HG03159 (cell line): ENCODE measurements around the gene TMPO.
"Not testable (repeated sequence)": the region's sequence is repeated elsewhere in the genome, so short reads cannot be mapped to it uniquely, and the experiment has no call there.

Source experiments
- ATAC-seq: cut with Tn5 transposase; IDR thresholded peaks from one replicate; pipeline ENCODE4 v1.9.1; 2021; ENCODE audit warnings: mild to moderate bottlenecking, moderate library complexity; ENCODE audit not compliant: unreplicated experiment

Gene TMPO

DNA sequence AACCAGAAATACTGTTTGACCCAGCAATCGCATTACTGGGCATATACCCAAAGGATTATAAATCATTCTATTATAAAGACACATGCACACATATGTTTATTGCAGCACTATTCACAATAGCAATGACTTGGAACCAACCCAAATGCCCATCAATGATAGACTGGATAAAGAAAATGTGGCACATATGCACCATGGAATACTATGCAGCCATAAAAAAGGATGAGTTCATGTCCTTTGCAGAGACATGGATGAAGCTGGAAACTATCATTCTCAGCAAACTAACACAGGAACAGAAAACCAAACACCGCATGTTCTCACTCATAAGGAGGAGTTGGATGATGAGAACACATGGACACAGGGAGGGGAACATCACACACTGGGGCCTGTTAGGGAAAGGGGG lies 61.4 kb downstream of the TMPO start:
- not testable (repeated sequence) for ATAC-seq

- ATAC-seq, result no peak
Measured at GRCh38 chr12:98578392-98578791, 63.0 kb downstream of the TMPO start.

DNA sequence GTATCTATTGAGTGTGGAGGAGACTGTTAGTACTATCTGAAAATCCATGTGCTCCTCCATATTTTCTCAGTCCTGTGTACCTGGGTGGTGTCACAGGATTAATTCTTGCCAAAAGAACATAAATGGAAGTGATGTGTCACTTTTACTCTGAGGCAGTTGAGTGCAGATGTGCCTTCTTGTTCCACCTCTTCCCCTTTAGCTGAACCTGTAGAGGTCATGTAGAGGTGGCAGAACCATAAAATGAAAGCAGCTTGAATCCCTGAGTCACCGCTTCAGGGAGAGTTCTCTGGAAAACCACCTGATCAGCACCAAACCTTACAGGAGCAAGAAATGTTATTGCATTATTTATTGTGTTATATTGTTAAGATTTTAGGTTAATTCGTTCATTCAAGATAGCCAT lies 63.4 kb downstream of the TMPO start:
- ATAC-seq, result no peak

- no peak for ATAC-seq
Measured at GRCh38 chr12:98579347-98579746, 64.0 kb downstream of the TMPO start.

GRCh38 chr12:98579835-98580234 lies 64.4 kb downstream of the TMPO start:
- no peak for ATAC-seq

- ATAC-seq, result no peak
Measured at GRCh38 chr12:98580695-98581094, 65.3 kb downstream of the TMPO start.

DNA sequence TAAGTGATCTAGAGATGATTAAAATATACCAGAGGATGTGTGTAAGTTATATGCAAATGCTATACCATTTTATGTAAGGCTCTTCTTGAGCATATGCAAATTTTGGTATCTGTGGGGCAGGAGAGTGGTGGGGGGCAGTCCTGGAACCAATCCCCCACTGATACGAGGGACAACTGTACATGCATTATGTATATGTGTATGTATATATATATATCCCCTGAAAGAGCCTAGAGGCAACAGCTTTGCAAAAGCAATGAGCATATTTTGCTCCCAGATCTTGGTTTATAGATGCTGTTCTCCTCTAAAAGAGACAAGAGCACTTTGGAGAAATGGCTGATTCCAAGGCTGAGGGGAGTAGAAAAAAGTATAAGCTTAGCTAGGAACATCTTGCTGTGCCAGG lies 65.7 kb downstream of the TMPO start:
- ATAC-seq, result no peak

DNA sequence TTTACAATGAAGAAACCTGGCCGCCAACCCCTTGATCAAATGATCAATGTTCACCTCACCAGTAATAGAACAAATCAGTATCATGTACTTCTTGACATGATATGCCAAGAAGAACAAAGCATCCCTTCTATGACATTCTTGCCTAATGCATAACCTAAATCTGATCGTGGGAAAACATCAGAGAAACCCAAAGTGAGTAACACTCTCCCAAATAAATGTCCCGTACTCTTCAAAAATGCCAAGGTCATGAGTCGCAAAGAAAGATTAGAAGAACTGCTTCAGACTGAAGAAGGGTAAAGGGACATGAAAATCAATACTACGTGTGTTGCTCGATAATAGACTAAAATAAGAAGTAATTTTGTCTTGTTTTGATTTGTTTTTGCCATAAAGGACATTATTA lies 66.7 kb downstream of the TMPO start:
- no peak for ATAC-seq

DNA sequence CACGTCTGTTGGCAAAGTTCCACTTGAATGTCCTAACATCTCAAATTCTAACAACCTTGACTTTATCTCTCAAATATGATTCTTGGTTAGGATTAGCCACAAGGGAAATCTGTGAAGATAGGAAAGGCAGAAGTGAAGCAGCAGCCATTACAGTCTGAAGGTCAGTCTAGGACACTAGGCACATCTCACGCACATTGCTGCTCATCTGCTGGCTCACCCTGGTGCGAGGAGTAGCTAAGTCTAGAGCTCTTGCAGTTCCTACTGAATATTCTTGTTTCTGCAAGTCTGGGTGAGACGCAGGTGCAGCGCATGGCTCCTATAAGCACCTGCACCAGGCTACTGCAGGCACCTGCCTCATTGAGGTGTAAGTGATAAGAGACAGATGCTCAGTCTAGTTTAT lies 71.7 kb downstream of the TMPO start:
- no peak for ATAC-seq

GRCh38 chr12:98591209-98591608 lies 75.8 kb downstream of the TMPO start:
- ATAC-seq, result no peak

DNA sequence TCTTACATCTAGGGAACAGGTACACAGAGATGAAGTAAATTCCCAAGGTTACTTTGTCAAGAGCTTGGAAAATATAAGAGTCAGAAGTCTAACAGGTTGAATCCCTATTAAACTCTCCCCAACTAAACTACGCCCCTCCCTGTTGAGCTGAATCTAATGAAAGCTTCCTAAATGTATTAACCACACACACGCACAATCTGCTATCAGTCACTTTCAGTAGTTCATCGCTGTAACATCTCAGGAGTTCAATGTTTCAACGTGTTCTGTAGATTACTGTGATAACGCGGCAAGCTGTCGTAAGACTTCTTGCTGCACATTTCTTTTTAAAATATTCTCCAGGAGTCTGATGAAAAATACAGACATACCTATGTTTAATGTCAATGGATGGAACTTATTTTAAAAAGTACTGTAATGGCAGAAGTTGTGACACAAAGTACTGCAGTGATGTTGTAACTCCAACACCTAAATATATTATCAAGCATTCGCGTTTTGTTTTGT lies 77.5 kb downstream of the TMPO start:
- peak; percentile 3 for ATAC-seq

DNA sequence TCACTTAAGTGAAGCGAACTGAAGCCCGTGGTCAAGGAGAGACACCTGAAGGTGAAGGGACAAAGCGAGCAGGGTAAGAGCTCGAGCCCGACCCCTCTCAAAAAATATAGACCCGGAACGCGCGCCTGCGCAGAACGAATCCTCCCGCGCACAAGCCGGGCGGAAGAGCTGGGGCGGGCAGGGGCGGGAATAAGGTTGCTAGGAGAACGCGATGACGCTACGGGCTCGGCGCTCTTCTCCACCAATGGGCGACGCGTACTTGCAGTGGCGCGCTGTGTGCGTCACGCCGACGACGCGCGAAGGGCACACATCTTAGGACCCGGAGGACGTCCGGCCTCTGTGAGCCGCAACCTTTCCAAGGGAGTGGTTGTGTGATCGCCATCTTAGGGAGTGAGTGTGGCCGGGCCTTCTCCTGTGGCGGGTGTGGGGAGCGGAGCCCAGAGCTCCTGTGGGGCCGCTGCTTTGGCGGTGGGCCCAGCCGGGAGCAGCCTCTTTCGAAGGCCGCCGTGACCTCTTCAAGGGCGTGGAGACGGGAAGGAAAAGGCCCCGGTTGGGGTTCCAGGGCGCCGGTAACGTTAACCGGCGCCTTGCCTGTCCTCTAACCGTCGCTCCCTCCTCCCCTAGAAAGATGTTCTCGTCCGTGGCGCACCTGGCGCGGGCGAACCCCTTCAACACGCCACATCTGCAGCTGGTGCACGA lies 78.1 kb downstream of the TMPO start, which contains the start of gene SLC25A3:
Gene SLC25A3 (plus strand): TSS at position 336 of the 699 bp plus-strand sequence. CDS start 293 bp downstream, at position 629.
- peak; percentile 99 for ATAC-seq

- no peak for ATAC-seq
Measured at GRCh38 chr12:98594050-98594835, 78.9 kb downstream of the TMPO start.

DNA sequence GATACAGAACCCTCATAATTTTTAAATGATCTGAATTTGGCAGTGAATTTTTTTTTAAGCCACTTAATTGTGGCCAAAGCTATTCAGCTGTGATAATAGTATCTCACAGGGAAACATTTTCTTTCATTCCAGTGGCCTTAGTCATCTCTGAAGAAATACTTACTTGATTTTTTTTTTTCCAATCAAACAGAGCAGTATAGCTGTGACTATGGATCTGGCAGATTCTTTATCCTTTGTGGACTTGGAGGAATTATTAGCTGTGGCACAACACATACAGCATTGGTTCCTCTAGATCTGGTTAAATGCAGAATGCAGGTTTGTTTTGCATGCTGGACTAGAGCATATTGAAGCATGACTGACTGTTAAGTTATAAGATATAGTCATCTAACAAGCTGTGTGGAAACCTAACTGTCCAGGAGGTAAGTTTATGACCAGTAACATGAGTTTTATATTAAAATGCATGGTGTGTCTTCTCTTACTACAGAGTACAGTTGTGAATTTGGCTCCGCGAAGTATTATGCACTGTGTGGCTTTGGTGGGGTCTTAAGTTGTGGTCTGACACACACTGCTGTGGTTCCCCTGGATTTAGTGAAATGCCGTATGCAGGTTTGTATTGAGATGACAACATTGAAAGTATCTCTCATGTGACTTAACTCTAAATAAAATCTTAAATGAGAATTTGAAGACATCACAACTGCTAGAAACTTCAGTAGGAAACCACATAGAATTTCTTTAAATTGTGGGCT lies 80.0 kb downstream of the TMPO start:
- no peak for ATAC-seq

GRCh38 chr12:98597313-98597712 lies 81.9 kb downstream of the TMPO start:
- not testable (repeated sequence) for ATAC-seq
